WTC11 (cell line): ENCODE data around the gene SLITRK2.

Experiments
- ATF3 ChIP-seq: sonication (generic); formaldehyde crosslinking; conservative IDR thresholded peaks from 2 replicates; pipeline ENCODE4 v1.8.1; 2022; ENCODE audit warnings: mild to moderate bottlenecking, missing genetic modification reagents
- CBFB ChIP-seq: sonication (generic); formaldehyde crosslinking; IDR thresholded peaks from 2 replicates; pipeline ENCODE4 v1.8.1; 2022; ENCODE audit warnings: mild to moderate bottlenecking, low read depth, missing genetic modification reagents
- CREB1 ChIP-seq: sonication (generic); formaldehyde crosslinking; IDR thresholded peaks from 2 replicates; pipeline ENCODE4 v1.8.0; 2023; ENCODE audit warnings: mild to moderate bottlenecking, missing genetic modification reagents
- CTCF ChIP-seq: fragments of 200-600 bp; IDR thresholded peaks from 2 replicates; pipeline ENCODE4 v1.8.0; 2022; ENCODE audit warnings: antibody characterized with exemption
- ESRRA ChIP-seq: sonication (generic); formaldehyde crosslinking; IDR thresholded peaks from 2 replicates; pipeline ENCODE4 v1.8.1; 2022; ENCODE audit warnings: mild to moderate bottlenecking, missing genetic modification reagents, borderline replicate concordance
- NR3C1 ChIP-seq: sonication (generic); formaldehyde crosslinking; conservative IDR thresholded peaks from 2 replicates; pipeline ENCODE4 v1.8.1; 2023; ENCODE audit warnings: low read depth, mild to moderate bottlenecking, missing genetic modification reagents
- SOX15 ChIP-seq: fragments of 250-450 bp; sonication (Bioruptor Pico); IDR thresholded peaks from 2 replicates; pipeline ENCODE4 v1.9.0; 2021; ENCODE audit warnings: mild to moderate bottlenecking
- USF2 ChIP-seq: sonication (generic); formaldehyde crosslinking; IDR thresholded peaks from 2 replicates; pipeline ENCODE4 v1.8.1; 2023; ENCODE audit warnings: mild to moderate bottlenecking, missing genetic modification reagents, moderate library complexity
- ZBTB21 ChIP-seq: sonication (generic); formaldehyde crosslinking; IDR thresholded peaks from 2 replicates; pipeline ENCODE4 v1.8.1; 2023; ENCODE audit warnings: mild to moderate bottlenecking, missing genetic modification reagents, borderline replicate concordance
- ZNF232 ChIP-seq: sonication (generic); formaldehyde crosslinking; IDR thresholded peaks from 2 replicates; pipeline ENCODE4 v1.8.0; 2022; ENCODE audit warnings: mild to moderate bottlenecking, missing genetic modification reagents

- TF ChIP-seq CTCF: no peak
- no peak for TF ChIP-seq USF2 (CRISPR knock-in tag)
- no peak for TF ChIP-seq NR3C1 (CRISPR knock-in tag)
- TF ChIP-seq ATF3 (CRISPR knock-in tag): no peak
- no peak for TF ChIP-seq CBFB
- no peak for TF ChIP-seq ZBTB21 (CRISPR knock-in tag)
- no peak for TF ChIP-seq ESRRA (CRISPR knock-in tag)
- no peak for TF ChIP-seq ZNF232 (CRISPR knock-in tag)
- no peak for TF ChIP-seq CREB1
- no peak for TF ChIP-seq SOX15
These were observed 25.7 kb downstream of the SLITRK2 start for GRCh38 chrX:145843146-145843904.
